SK-N-SH treated with all-trans-retinoic acid at 6 μM for 48 hours (cell line): Measurements from ENCODE around the gene USF2.

Source experiments
- ATAC-seq: fragments of 200-7000 bp; cut with Tn5 transposase; 3 replicates; pipeline ENCODE4 v1.9.1; 2020; ENCODE audit warnings: mild to moderate bottlenecking, moderate library complexity
- ARNTL ChIP-seq: fragments of 450-650 bp; formaldehyde crosslinking; IDR thresholded peaks from 2 replicates; pipeline ENCODE4 v1.5.0; 2020; ENCODE audit warnings: low read depth, mild to moderate bottlenecking, moderate library complexity, borderline replicate concordance
- BACH2 ChIP-seq: fragments of 250-450 bp; sonication (Bioruptor Pico); IDR thresholded peaks from 2 replicates; pipeline ENCODE4 v1.9.0; 2021; ENCODE audit warnings: mild to moderate bottlenecking, borderline replicate concordance
- CSRNP3 ChIP-seq: fragments of 250-450 bp; sonication (Bioruptor Pico); IDR thresholded peaks from 2 replicates; pipeline ENCODE4 v1.5.1; 2021; ENCODE audit warnings: mild to moderate bottlenecking, moderate library complexity
- ESRRG ChIP-seq: fragments of 250-450 bp; sonication (Bioruptor Pico); IDR thresholded peaks from 2 replicates; pipeline ENCODE4 v1.6.1; 2021; ENCODE audit warnings: mild to moderate bottlenecking
- GLIS3 ChIP-seq: fragments of 250-450 bp; sonication (Bioruptor Pico); IDR thresholded peaks from 2 replicates; pipeline ENCODE4 v1.5.0; 2020; ENCODE audit warnings: mild to moderate bottlenecking, moderate library complexity
- ISL1 ChIP-seq: fragments of 250-450 bp; sonication (Bioruptor Pico); IDR thresholded peaks from 2 replicates; pipeline ENCODE4 v2.1.2; 2022; ENCODE audit warnings: mild to moderate bottlenecking, moderate library complexity
- OSR1 ChIP-seq: fragments of 250-450 bp; sonication (Bioruptor Pico); IDR thresholded peaks from 2 replicates; pipeline ENCODE4 v1.8.0; 2022; ENCODE audit warnings: moderate library complexity, mild to moderate bottlenecking, inconsistent platforms
- PPARA ChIP-seq: fragments of 250-450 bp; sonication (Bioruptor Pico); IDR thresholded peaks from 2 replicates; pipeline ENCODE4 v1.5.0; 2020; ENCODE audit warnings: mild to moderate bottlenecking, borderline replicate concordance
- RARB ChIP-seq: fragments of 250-450 bp; sonication (Bioruptor Pico); IDR thresholded peaks from 2 replicates; pipeline ENCODE4 v1.8.0; 2021; ENCODE audit warnings: mild to moderate bottlenecking, moderate library complexity
- SNAI2 ChIP-seq: fragments of 250-450 bp; sonication (Bioruptor Pico); IDR thresholded peaks from 2 replicates; pipeline ENCODE4 v1.5.0; 2020; ENCODE audit warnings: mild to moderate bottlenecking, moderate library complexity
- TCF4 ChIP-seq: fragments of 250-450 bp; sonication (Bioruptor Pico); IDR thresholded peaks from 2 replicates; pipeline ENCODE4 v1.8.0; 2021; ENCODE audit warnings: mild to moderate bottlenecking, moderate library complexity, borderline replicate concordance
- ZC3H10 ChIP-seq: fragments of 250-450 bp; sonication (Bioruptor Pico); IDR thresholded peaks from 2 replicates; pipeline ENCODE4 v1.5.1; 2021; ENCODE audit warnings: mild to moderate bottlenecking, moderate library complexity
- ZFP30 ChIP-seq: fragments of 450-650 bp; formaldehyde crosslinking; IDR thresholded peaks from 2 replicates; pipeline ENCODE4 v1.5.0; 2022; ENCODE audit warnings: mild to moderate bottlenecking, moderate library complexity
- ZNF8 ChIP-seq: fragments of 450-650 bp; formaldehyde crosslinking; IDR thresholded peaks from 2 replicates; pipeline ENCODE4 v1.5.0; 2020; ENCODE audit warnings: mild to moderate bottlenecking, moderate library complexity
- TF ChIP-seq, protein P1 (sequence below): fragments of 250-450 bp; sonication (Bioruptor Pico); IDR thresholded peaks from 2 replicates; pipeline ENCODE4 v1.5.0; 2020; ENCODE audit warnings: mild to moderate bottlenecking, moderate library complexity
- TF ChIP-seq, protein P2 (sequence below): fragments of 250-450 bp; sonication (Bioruptor Pico); IDR thresholded peaks from 2 replicates; pipeline ENCODE4 v1.8.0; 2021; ENCODE audit warnings: low read depth, mild to moderate bottlenecking, moderate library complexity, borderline replicate concordance

USF2 gene

DNA sequence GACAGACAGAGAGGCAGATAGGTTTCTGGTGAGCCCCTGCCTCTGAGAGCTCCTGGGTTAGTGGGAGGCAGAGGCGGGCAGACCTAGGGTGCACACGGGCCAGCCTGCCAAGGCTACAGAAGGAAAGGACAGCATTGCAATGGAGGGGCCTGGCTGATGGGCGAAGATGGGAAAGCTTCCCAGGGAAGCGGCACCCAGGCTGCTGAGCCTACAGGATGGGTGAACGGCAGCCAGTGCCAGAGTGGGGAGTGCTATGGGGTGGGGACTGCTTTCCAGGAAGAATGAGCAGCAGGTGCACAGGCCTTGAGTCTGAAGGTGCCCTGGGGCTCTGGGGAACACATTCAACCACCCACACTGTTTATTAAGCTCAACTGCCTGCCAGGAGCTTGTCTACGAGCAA lies 22.5 kb downstream of the USF2 start:
- TF ChIP-seq CSRNP3 (CRISPR knock-in tag) (no peak), GLIS3 (CRISPR knock-in tag) (no peak), ZNF8 (CRISPR knock-in tag) (no peak), OSR1 (no peak), ZFP30 (no peak), PPARA (CRISPR knock-in tag) (no peak), BACH2 (CRISPR knock-in tag) (no peak), ISL1 (CRISPR knock-in tag) (no peak), RARB (CRISPR knock-in tag) (no peak)
- no peak for ATAC-seq

GRCh38 chr19:35291916-35292315 lies 23.2 kb downstream of the USF2 start, which contains the start of gene MAG:
Gene MAG (plus strand): TSS chr19:35292161. CDS start chr19:35295409, 3,248 bp downstream.
- TF ChIP-seq, protein P1, sequence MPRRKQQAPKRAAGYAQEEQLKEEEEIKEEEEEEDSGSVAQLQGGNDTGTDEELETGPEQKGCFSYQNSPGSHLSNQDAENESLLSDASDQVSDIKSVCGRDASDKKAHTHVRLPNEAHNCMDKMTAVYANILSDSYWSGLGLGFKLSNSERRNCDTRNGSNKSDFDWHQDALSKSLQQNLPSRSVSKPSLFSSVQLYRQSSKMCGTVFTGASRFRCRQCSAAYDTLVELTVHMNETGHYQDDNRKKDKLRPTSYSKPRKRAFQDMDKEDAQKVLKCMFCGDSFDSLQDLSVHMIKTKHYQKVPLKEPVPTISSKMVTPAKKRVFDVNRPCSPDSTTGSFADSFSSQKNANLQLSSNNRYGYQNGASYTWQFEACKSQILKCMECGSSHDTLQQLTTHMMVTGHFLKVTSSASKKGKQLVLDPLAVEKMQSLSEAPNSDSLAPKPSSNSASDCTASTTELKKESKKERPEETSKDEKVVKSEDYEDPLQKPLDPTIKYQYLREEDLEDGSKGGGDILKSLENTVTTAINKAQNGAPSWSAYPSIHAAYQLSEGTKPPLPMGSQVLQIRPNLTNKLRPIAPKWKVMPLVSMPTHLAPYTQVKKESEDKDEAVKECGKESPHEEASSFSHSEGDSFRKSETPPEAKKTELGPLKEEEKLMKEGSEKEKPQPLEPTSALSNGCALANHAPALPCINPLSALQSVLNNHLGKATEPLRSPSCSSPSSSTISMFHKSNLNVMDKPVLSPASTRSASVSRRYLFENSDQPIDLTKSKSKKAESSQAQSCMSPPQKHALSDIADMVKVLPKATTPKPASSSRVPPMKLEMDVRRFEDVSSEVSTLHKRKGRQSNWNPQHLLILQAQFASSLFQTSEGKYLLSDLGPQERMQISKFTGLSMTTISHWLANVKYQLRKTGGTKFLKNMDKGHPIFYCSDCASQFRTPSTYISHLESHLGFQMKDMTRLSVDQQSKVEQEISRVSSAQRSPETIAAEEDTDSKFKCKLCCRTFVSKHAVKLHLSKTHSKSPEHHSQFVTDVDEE (CRISPR knock-in tag), result no peak
- no peak for TF ChIP-seq ZC3H10
- no peak for TF ChIP-seq ESRRG (CRISPR knock-in tag)
- no peak for TF ChIP-seq TCF4
- TF ChIP-seq, protein P2, sequence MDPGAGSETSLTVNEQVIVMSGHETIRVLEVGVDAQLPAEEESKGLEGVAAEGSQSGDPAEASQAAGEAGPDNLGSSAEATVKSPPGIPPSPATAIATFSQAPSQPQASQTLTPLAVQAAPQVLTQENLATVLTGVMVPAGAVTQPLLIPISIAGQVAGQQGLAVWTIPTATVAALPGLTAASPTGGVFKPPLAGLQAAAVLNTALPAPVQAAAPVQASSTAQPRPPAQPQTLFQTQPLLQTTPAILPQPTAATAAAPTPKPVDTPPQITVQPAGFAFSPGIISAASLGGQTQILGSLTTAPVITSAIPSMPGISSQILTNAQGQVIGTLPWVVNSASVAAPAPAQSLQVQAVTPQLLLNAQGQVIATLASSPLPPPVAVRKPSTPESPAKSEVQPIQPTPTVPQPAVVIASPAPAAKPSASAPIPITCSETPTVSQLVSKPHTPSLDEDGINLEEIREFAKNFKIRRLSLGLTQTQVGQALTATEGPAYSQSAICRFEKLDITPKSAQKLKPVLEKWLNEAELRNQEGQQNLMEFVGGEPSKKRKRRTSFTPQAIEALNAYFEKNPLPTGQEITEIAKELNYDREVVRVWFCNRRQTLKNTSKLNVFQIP, result no peak
- TF ChIP-seq SNAI2 (CRISPR knock-in tag), result no peak

DNA sequence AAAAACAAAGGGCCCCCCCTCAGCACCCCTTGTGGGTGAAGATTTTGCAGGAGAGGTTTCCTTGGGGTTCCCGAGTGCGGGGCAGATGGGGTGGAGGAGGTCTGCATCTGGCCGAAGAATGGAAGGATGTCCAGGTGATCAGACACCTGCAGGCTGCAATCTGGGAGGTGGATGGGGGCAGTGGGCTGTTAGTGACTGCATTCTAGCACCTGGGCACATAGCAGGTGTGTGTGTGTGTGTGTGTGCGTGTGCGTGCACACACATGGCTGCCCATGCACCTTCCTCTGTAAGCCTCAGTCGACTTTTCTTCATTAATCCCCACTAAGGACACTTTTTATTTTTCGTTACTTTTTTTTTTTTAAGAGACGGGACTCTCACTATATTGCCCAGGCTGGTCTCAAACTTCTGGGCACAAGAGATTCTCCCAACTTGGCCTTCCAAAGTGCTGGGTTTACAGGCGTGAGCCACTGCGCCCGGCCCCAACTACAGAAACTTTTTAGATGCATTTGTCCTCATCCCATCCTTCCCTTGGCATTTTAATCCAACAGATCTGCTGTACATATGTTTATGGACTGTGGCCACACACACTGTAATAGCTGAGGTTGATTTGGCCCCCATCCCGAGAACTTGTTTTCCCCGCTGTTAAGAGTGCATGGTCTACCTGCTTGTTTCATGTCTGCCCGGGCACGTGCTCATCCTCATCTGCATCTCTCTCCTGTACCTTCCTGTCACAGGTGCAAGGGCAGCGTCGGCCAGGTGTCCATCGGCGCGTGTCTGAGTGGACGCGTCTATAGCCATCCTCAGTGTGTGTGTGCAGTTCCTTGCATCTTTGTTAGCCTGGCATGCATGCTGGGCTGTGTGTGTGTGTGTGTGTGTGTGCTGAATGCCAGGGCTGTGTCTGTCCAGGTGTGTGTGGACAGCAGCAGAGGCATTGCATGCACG lies 23.9 kb downstream of the USF2 start:
- ATAC-seq, result no peak; the same call in 2 of the 3 replicates

More at GRCh38 chr19:35291916-35292315, 23.2 kb downstream of the USF2 start, which contains the start of gene MAG:
- ATAC-seq, result no peak

More for the DNA sequence above, 23.9 kb downstream of the USF2 start:
- TF ChIP-seq PPARA (CRISPR knock-in tag), result no peak
- TF ChIP-seq, protein P2, result no peak
- no peak for TF ChIP-seq RARB (CRISPR knock-in tag)
- TF ChIP-seq ARNTL, result no peak
- no peak for TF ChIP-seq GLIS3 (CRISPR knock-in tag)
- no peak for TF ChIP-seq CSRNP3 (CRISPR knock-in tag)
- no peak for TF ChIP-seq OSR1
